ENCODE data around the gene MLH1. TPM values are rescaled to one million over a fixed set of nuclear protein-coding genes. Genes with fewer than 3 reads are reported as not detected.

MLH1 gene
- total RNA-seq, 1 experiment from 2014 or later = 28.5 TPM

DNA sequence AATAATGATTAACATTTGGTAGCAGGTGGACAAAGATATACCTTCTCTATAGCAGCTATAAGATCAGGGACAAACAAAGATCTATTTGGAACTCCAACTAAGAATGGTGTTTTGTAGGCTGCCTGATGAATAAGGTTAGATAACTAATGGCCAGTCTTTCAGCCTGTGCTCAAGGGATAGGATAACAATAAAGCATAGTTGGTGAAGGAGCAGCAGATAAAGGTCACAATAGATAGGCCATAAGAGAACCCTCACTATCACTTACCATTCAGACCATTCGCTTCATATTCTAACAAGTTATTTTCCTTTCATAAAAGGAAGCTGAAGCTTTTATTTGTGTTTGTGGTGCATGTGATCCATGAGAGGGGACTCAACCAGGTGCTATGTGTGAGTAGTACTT lies 20.2 kb upstream of the MLH1 start:
- POLR2A ChIA-PET = no interaction called here
- no peak for ATAC-seq
- Histone ChIP-seq H3K4me1 (ENCODE audit: control insufficient read depth, insufficient read depth, low read length) (no peaks in the 10 kb centered on the region), H3K9me3 (ENCODE audit: control insufficient read depth, insufficient read depth, low read depth, low read length) (no peaks in the 10 kb centered on the region), H3K36me3 (ENCODE audit: control insufficient read depth, insufficient read depth, low read length) (no peaks in the 10 kb centered on the region), H3K27me3 (ENCODE audit: control insufficient read depth, insufficient read depth, low read length) (no peaks in the 10 kb centered on the region), H3K4me3 (ENCODE audit: low read depth in 2 of 2, low read length in 2 of 2) (no peak overlapping the region), H3K27ac (ENCODE audit: low read length) (no peak overlapping the region)
- no peak for DNase-seq (ENCODE audit: low read depth, low spot score)
- in situ Hi-C loops (cut with HindIII; ENCODE audit: low pct_unique_long_range_greater_than_20kb, low sequenced_read_pairs) = no loop called here
- no peak for TF ChIP-seq SIN3A (IDR thresholded peaks at IDR 0.05; ENCODE audit: borderline replicate concordance, insufficient read depth, low read depth, low read length)
- TF ChIP-seq TCF7L2 (IDR thresholded peaks at IDR 0.05; ENCODE audit: low read depth, low read length) = no peak
- TF ChIP-seq POLR2AphosphoS5 (IDR thresholded peaks at IDR 0.05; ENCODE audit: low read depth, low read length) = no peak
- TF ChIP-seq, protein P1, sequence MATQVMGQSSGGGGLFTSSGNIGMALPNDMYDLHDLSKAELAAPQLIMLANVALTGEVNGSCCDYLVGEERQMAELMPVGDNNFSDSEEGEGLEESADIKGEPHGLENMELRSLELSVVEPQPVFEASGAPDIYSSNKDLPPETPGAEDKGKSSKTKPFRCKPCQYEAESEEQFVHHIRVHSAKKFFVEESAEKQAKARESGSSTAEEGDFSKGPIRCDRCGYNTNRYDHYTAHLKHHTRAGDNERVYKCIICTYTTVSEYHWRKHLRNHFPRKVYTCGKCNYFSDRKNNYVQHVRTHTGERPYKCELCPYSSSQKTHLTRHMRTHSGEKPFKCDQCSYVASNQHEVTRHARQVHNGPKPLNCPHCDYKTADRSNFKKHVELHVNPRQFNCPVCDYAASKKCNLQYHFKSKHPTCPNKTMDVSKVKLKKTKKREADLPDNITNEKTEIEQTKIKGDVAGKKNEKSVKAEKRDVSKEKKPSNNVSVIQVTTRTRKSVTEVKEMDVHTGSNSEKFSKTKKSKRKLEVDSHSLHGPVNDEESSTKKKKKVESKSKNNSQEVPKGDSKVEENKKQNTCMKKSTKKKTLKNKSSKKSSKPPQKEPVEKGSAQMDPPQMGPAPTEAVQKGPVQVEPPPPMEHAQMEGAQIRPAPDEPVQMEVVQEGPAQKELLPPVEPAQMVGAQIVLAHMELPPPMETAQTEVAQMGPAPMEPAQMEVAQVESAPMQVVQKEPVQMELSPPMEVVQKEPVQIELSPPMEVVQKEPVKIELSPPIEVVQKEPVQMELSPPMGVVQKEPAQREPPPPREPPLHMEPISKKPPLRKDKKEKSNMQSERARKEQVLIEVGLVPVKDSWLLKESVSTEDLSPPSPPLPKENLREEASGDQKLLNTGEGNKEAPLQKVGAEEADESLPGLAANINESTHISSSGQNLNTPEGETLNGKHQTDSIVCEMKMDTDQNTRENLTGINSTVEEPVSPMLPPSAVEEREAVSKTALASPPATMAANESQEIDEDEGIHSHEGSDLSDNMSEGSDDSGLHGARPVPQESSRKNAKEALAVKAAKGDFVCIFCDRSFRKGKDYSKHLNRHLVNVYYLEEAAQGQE (IDR thresholded peaks at IDR 0.05; ENCODE audit: insufficient read depth in 1 of 2, low read depth in 2 of 2, low read length in 1 of 2) = no peak
- TF ChIP-seq, protein P2, sequence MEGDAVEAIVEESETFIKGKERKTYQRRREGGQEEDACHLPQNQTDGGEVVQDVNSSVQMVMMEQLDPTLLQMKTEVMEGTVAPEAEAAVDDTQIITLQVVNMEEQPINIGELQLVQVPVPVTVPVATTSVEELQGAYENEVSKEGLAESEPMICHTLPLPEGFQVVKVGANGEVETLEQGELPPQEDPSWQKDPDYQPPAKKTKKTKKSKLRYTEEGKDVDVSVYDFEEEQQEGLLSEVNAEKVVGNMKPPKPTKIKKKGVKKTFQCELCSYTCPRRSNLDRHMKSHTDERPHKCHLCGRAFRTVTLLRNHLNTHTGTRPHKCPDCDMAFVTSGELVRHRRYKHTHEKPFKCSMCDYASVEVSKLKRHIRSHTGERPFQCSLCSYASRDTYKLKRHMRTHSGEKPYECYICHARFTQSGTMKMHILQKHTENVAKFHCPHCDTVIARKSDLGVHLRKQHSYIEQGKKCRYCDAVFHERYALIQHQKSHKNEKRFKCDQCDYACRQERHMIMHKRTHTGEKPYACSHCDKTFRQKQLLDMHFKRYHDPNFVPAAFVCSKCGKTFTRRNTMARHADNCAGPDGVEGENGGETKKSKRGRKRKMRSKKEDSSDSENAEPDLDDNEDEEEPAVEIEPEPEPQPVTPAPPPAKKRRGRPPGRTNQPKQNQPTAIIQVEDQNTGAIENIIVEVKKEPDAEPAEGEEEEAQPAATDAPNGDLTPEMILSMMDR (IDR thresholded peaks at IDR 0.05) = no peak
- CTCF ChIA-PET = no interaction called here
- intact Hi-C loops (cut with micrococcal nuclease; ENCODE audit: unreplicated experiment) = no loop called here
- no TSS peak for BruUV-seq (replicated peaks)

GRCh38 chr3:36981006-36981405 lies 12.3 kb upstream of the MLH1 start:
- ATAC-seq (no peak), DNase-seq (ENCODE audit: low read depth, low spot score) (no peak)
- TF ChIP-seq, protein P2 (IDR thresholded peaks at IDR 0.05) = no peak
- TF ChIP-seq, protein P1 (IDR thresholded peaks at IDR 0.05; ENCODE audit: insufficient read depth in 1 of 2, low read depth in 2 of 2, low read length in 1 of 2) = no peak
- TF ChIP-seq SIN3A (IDR thresholded peaks at IDR 0.05; ENCODE audit: borderline replicate concordance, insufficient read depth, low read depth, low read length) (no peak), POLR2AphosphoS5 (IDR thresholded peaks at IDR 0.05; ENCODE audit: low read depth, low read length) (no peak), TCF7L2 (IDR thresholded peaks at IDR 0.05; ENCODE audit: low read depth, low read length) (no peak)
- BruUV-seq (replicated peaks) = no TSS peak
- no peaks in the 10 kb centered on the region; the same call in 1 of the 2 replicates for H3K36me3 ChIP-seq (ENCODE audit: control insufficient read depth, insufficient read depth, low read length)
- ChIA-PET POLR2A (no interaction called here), CTCF (interaction anchor here (0.7 kb wide), 1 partner anchor 226 kb away, joined by 4 read pairs; no protein-coding TSS in a partner anchor)
- H3K9me3 ChIP-seq (ENCODE audit: control insufficient read depth, insufficient read depth, low read depth, low read length) = no peaks in the 10 kb centered on the region
- no peaks in the 10 kb centered on the region for H3K27me3 ChIP-seq (ENCODE audit: control insufficient read depth, insufficient read depth, low read length)
- H3K4me3 ChIP-seq (ENCODE audit: low read depth in 2 of 2, low read length in 2 of 2) = no peak overlapping the region
- no peaks in the 10 kb centered on the region for H3K4me1 ChIP-seq (ENCODE audit: control insufficient read depth, insufficient read depth, low read length)
- in situ Hi-C loops (cut with HindIII; ENCODE audit: low pct_unique_long_range_greater_than_20kb, low sequenced_read_pairs) = no loop called here
- intact Hi-C loops (cut with micrococcal nuclease; ENCODE audit: unreplicated experiment) = no loop called here
- H3K27ac ChIP-seq (ENCODE audit: low read length) = no peak overlapping the region
